Adrenal gland (tissue), 12 donors: ENCODE measurements around the gene ADAMTS18. TPM values are rescaled to one million over a fixed set of nuclear protein-coding genes. Genes with fewer than 3 reads are reported as not detected.
A peak's percentile ranks its signal among the peaks of the same experiment; 100 is the strongest.

Experiments
- DNase-seq, 7 donors: peaks; one replicate each; pipeline ENCODE4 v3.0.0-alpha.2; 2019 to 2020
- H3K27ac ChIP-seq, 5 donors: fragments of 200-600 bp; sonication (generic) in 4 of 5; 1 replicate in 3 of 5; 2 replicates in 2 of 5; pipeline versions ENCODE4 v1.5.1 to v1.8.0; 2016 to 2020; ENCODE audit warnings: mild to moderate bottlenecking in 1 of 5
- H3K27me3 ChIP-seq: fragments of 200-600 bp; 2 replicates; pipeline ENCODE4 v1.8.0; 2021
- H3K36me3 ChIP-seq, 2 donors: fragments of 200-600 bp; replicated peaks in 1 of 2; 1 replicate in 1 of 2; 2 replicates in 1 of 2; pipeline versions ENCODE4 v1.5.1 to v1.8.0; 2018 to 2022
- H3K4me1 ChIP-seq, 2 donors: fragments of 200-600 bp; replicated peaks in 1 of 2; 1 replicate in 1 of 2; 2 replicates in 1 of 2; pipeline versions ENCODE4 v1.5.1 to v1.8.0; 2018 to 2021
- H3K4me3 ChIP-seq, 4 donors: fragments of 200-600 bp; sonication (generic) in 3 of 4; one replicate each; pipeline ENCODE4 v1.5.1; 2016 to 2018
- H3K9me3 ChIP-seq, 3 donors: fragments of 200-600 bp; sonication (generic) in 1 of 3; replicated peaks in 1 of 3; 1 replicate in 2 of 3; 2 replicates in 1 of 3; pipeline versions ENCODE4 v1.5.1 to v1.8.0; 2016 to 2021
- POLR2A ChIP-seq, 2 donors: fragments of 450-650 bp; IDR thresholded peaks; one replicate each; pipeline ENCODE4 v1.6.1; 2017; ENCODE audit warnings: antibody characterized with exemption in 2 of 2, mild to moderate bottlenecking in 2 of 2, moderate library complexity in 1 of 2
- WGBS, 4 donors: extraction: QIAGEN DNeasy Blood & Tissue Kit in 2 of 4; methylation state at CpG; one replicate each; pipeline versions ENCODE4 v1.1.5 to v1.1.7; 2013 to 2017; 5-methylcytosine and 5-hydroxymethylcytosine counted together
- intact Hi-C, 2 donors: fragments of 100-400 bp; cut with DNase I; formaldehyde crosslinking; loops; one replicate each; pipeline versions ENCODE4 v1.14.1 to v1.15.0; 2022 to 2023
- polyA plus RNA-seq, 3 donors: library from polyadenylated mRNA; stranded (reverse); fragments of 200-250 nt in 2 of 3; fragments of 350-450 nt in 1 of 3; fragmentation: Illumina TruSeq in 1 of 3; extraction: RNeasy Lipid Tissue Mini Kit (QIAGEN cat#74804) in 1 of 3; gene quantifications; one replicate each; pipeline ENCODE4 v1.2.3, GENCODE V29; 2013 to 2014
- total RNA-seq, 9 donors: library from RNA; depleted of rRNA in 4 of 9; stranded (reverse); fragments of >200 nt in 4 of 9; fragments of 120-200 nt in 1 of 9; fragmentation: NEBNext Ultra II Directional in 1 of 9; extraction: Animal tissue kit (Norgen Biotek cat#: 25700) in 1 of 9; gene quantifications; one replicate each; pipeline versions ENCODE4 v1.1.0 to v1.2.4, GENCODE V29; 2013 to 2023
- TF ChIP-seq, protein P1 (sequence below), 6 experiments: fragments of 450-650 bp in 4 of 6; fragments of 200-600 bp in 2 of 6; sonication (generic) in 1 of 6; IDR thresholded peaks; 1 replicate in 5 of 6; 2 replicates in 1 of 6; pipeline versions ENCODE4 v1.5.1 to v1.8.0; 2016 to 2021; ENCODE audit warnings: antibody characterized with exemption in 6 of 6, mild to moderate bottlenecking in 2 of 6, moderate library complexity in 1 of 6
- donor health status: healthy with polysubstance abuse.
- donor health status: Bipolar disorder and iron deficiency.
- donor health status: DM: yes; HTN: yes; CAD: no.
- donor health status: DM: no; HTN: no; CAD: no.
- donor health status: DM: no; HTN: no; CAD: no.
- donor health status: DM: yes; HTN: yes; CAD: no.

ADAMTS18 gene
- total and polyA plus RNA-seq, 12 donors: 0.10 to 0.32 (median 0.11) TPM; not detected in 9

DNA sequence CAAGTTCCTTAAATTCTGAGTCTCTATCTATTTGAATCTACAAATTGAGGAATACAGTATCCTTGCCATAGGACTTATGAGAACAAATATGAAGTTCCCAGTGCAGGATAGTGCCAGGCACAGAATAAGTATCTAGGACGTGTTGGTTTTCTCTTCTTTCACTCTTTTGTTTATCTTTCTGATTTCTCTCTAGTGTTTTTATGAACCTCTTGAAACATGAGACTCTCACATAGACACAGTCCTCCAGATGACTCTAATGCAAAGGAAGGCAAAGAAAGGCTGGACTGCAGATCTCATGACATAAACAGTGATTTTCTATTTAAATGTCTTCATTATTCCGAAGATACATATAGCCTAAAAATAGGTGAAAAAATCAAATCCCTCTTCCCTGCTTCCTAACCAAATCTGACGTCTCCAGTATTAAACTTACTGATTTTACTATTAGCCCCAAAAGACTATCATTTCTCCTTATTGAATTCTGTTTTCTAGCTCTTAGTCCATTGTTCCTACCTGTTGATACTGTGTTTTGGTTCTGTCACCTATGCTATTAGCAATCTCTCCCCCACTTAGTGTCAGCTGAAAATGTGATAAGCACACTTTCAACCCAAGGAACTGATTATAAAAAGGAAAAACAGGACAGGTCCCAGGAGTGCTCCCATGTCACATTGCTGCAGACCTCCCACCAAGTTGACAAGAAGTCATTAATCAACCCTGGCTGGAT is 24.9 kb upstream of the ADAMTS18 start:
- WGBS, 4 donors: 57 to 66% (median 58%) methylated on average over 3 of the region's 3 CpGs
- H3K4me1 ChIP-seq: no peaks in the 10 kb centered on the region
- H3K4me3 ChIP-seq: no peak overlapping the region
- H3K27ac ChIP-seq: no peak overlapping the region
- no peak for DNase-seq
- H3K27me3 ChIP-seq: no peaks in the 10 kb centered on the region
- TF ChIP-seq, protein P1, sequence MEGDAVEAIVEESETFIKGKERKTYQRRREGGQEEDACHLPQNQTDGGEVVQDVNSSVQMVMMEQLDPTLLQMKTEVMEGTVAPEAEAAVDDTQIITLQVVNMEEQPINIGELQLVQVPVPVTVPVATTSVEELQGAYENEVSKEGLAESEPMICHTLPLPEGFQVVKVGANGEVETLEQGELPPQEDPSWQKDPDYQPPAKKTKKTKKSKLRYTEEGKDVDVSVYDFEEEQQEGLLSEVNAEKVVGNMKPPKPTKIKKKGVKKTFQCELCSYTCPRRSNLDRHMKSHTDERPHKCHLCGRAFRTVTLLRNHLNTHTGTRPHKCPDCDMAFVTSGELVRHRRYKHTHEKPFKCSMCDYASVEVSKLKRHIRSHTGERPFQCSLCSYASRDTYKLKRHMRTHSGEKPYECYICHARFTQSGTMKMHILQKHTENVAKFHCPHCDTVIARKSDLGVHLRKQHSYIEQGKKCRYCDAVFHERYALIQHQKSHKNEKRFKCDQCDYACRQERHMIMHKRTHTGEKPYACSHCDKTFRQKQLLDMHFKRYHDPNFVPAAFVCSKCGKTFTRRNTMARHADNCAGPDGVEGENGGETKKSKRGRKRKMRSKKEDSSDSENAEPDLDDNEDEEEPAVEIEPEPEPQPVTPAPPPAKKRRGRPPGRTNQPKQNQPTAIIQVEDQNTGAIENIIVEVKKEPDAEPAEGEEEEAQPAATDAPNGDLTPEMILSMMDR (IDR thresholded peaks at IDR 0.05): no peak
- TF ChIP-seq POLR2A (IDR thresholded peaks at IDR 0.05): no peak
- intact Hi-C loops: no loop called here
- no peaks in the 10 kb centered on the region for H3K9me3 ChIP-seq
- no peaks in the 10 kb centered on the region for H3K36me3 ChIP-seq

DNA sequence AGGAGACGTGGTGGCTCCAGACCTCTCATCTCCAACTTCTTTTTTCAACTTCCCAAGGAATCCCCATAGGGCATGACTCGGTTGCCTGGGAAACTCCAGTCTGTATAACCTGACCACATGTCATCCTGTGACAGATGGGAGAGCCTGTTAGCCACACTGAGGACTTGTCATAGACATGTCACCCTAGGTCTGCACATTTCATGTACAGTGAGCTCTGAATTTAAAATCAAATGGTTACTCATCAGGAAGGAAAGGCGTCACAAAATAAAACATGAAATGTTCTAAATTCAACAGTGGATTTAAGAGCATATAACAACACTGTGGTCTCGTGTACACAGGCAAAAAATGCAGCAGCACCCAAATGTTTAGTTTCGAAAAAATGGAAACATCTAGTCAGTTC is 22.2 kb upstream of the ADAMTS18 start:
- Histone ChIP-seq H3K4me3 (no peak overlapping the region), H3K9me3 (no peaks in the 10 kb centered on the region), H3K4me1 (no peaks in the 10 kb centered on the region), H3K36me3 (no peaks in the 10 kb centered on the region), H3K27ac (no peak overlapping the region), H3K27me3 (no peaks in the 10 kb centered on the region)
- TF ChIP-seq POLR2A (IDR thresholded peaks at IDR 0.05): no peak
- TF ChIP-seq, protein P1 (IDR thresholded peaks at IDR 0.05): no peak
- intact Hi-C loops: no loop called here
- DNase-seq: no peak
- WGBS, 4 donors: 57 to 66% (median 62%) methylated on average over 5 of the region's 5 CpGs

DNA sequence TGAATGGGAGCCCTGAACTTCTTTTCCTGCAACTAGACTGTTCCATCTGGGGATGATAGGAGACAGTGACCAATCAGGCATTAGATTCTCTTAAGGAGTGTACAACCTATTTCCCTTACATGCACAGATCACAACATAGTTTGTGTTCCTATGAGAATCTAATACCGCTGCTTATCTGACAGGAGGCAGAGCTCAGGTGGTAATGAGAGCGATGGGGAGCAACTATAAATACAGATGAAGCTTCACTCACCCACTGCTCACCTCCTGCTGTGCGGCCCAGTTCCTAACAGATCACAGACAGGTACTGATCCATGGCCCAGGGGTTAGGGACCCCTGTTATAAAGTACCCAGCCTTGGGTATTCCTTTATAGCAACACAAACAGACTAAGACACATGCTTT is 17.4 kb upstream of the ADAMTS18 start:
- H3K4me1 ChIP-seq: no peaks in the 10 kb centered on the region
- 82 to 92% (median 89%) methylated on average over 3 of the region's 3 CpGs for WGBS, 4 donors
- no peak overlapping the region for H3K27ac ChIP-seq
- TF ChIP-seq, protein P1 (IDR thresholded peaks at IDR 0.05): no peak
- TF ChIP-seq POLR2A (IDR thresholded peaks at IDR 0.05): no peak
- no peak for DNase-seq
- no peak overlapping the region for H3K4me3 ChIP-seq
- intact Hi-C loops: no loop called here
- no peaks in the 10 kb centered on the region for H3K9me3 ChIP-seq
- H3K27me3 ChIP-seq: no peaks in the 10 kb centered on the region
- H3K36me3 ChIP-seq: no peaks in the 10 kb centered on the region

DNA sequence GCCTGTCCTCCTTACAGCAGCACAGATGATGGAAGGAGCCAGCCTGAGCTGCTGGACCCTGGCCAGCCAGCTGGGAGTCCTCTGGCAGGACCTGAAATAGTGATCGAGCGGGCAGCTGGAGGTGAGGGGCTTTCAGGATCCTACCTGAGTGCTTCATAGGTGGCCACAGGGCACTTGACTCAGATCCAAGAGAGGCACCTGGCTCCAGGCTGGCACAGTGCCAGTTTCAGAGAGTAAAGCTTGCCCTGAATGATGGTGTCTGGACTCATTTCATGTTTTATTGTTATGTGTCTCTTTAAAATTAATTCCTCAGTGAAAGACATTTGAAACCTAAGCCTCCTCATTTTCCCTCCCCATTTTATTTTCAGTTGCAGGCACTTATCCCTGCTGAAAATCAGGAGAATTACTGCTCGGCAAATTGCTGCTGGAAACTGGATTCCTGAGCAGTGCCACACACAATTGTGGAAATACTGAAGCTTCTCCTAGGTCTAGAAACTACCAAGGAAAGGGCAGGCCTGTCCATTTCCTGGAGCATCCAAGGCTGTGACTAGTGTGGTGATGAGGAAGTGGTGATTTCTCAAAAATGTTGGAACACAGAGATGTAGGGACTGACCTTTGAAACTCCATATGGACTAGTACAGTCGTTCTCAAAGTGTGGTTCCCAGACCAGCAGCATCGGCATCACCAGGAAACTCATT is 16.1 kb upstream of the ADAMTS18 start:
- DNase-seq: peak in 2 of 7 donors; percentile 17 to 50
- no peak overlapping the region for H3K27ac ChIP-seq
- intact Hi-C loops: no loop called here
- H3K4me3 ChIP-seq: no peak overlapping the region
- 29 to 55% (median 48%) methylated on average over 3 to 5 of the region's 5 CpGs for WGBS, 4 donors
- H3K9me3 ChIP-seq: no peaks in the 10 kb centered on the region
- no peaks in the 10 kb centered on the region for H3K4me1 ChIP-seq
- TF ChIP-seq, protein P1 (IDR thresholded peaks at IDR 0.05): no peak
- TF ChIP-seq POLR2A (IDR thresholded peaks at IDR 0.05): no peak
- H3K36me3 ChIP-seq: no peaks in the 10 kb centered on the region
- no peaks in the 10 kb centered on the region for H3K27me3 ChIP-seq
